GM19395 (cell line): ENCODE results near the gene NEU2.
A peak's percentile ranks its signal among the peaks of the same experiment; 100 is the strongest.
"Not testable (repeated sequence)": the region's sequence is repeated elsewhere in the genome, so short reads cannot be mapped to it uniquely, and the experiment has no call there.

Experiments used
- ATAC-seq: cut with Tn5 transposase; IDR thresholded peaks from one replicate; pipeline ENCODE4 v1.9.1; 2021; ENCODE audit warnings: mild to moderate bottlenecking, moderate library complexity; ENCODE audit not compliant: unreplicated experiment

The NEU2 gene

DNA sequence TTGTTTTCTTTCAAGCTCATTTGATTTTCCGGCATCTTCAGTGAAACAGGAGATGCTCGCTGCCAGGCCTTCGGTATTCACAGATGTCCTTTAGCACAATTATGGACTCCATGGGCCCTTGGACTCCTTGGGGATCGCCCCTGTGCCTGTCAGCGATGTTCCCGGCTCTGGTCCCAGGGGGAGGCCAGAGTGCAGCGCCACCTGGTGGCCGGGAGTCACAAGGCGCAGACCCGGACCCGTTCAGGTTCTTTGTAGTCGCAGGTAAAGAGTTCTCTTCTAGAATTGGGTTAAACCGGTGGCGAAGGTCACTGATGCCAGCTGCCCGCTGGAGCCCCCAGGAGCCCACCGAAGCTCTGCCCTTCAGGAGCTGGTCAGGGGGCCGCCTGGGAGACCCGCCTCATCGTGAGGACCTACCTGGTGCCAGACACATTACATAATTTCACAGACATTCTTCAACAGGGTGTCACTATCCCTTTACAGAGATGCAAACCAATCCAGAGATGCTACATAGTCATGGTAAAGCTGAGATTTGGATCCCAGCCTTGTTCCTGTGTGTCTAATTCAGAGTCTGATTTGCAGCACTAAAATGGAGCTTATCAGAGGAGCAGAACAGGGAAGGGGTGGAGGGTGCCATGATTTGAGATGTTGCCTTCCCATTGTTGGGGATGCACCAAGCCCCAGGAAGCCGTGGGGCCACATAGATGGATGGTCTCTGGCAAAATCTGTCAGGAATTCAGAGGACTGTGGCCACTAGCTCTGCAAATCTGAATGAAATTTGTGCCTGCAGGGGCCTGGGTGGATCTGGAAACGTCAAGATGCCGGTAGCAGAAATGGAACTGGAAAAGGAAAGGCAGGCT, 21.7 kb downstream of the NEU2 start:
- ATAC-seq, result no peak

- no peak for ATAC-seq
Observed at GRCh38 chr2:233055362-233055761, 22.9 kb downstream of the NEU2 start.

DNA sequence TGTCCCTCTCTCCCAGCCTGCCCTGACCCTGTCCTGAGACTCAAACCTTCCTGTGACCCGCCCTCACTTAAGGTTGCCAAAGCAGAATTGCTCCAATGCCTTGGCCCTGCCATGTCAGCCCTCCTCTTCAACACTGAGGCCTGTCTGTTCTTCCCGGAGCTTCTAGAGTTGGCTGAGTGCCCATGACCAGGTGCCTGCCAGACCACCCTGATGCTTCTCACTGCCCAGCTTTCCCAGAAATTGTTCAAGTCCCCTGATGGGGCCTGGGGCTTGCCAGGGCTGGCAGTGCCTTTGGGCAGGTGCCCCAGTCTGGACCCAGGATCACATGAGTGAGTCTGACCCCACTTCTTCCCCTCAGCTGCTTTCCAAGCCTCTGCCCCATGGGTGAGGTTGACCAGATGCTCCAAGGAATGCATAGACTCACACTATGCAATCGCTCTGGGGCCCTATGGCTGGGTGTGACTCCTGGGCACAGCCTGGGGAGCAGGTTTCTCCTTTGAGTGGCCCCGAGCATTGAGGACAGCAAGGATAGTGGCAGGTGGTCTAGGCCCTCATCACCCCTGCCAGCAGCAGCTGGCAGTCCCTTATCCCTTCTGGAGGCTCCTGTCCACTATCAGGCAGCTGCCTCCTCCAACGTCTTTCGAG, 24.6 kb downstream of the NEU2 start:
- ATAC-seq, result no peak

- no peak for ATAC-seq
Observed at GRCh38 chr2:233058717-233059546, 26.5 kb downstream of the NEU2 start.

GRCh38 chr2:233059547-233059796, 27.0 kb downstream of the NEU2 start:
- no peak for ATAC-seq

GRCh38 chr2:233059797-233060500, 27.5 kb downstream of the NEU2 start, which contains the start of gene INPP5D:
TSS of gene INPP5D (plus strand) at chr2:233060342. CDS start at chr2:233060479, 137 bp downstream.
- peak; percentile 49 for ATAC-seq

DNA sequence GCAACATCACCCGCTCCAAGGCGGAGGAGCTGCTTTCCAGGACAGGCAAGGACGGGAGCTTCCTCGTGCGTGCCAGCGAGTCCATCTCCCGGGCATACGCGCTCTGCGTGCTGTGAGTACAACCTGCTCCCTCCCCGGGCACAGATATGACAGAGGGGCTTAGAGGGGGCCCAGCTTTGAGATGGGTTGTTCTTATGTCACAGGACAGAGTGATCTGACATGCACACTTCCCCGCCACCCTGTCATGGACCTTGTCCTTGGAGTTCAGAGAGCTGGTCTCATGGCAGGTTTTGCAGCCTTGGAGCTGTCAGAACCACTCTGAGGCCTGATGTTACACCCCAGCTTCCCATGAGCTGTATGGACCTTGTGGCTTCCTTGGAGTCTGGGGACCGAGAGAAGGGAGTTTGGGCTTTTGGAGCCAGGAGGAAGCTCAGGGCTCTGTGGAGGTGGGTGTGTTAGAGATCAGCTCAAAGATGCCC, 28.1 kb downstream of the NEU2 start:
- peak; percentile 2 for ATAC-seq

GRCh38 chr2:233060980-233061590, 28.6 kb downstream of the NEU2 start:
- ATAC-seq, result peak; percentile 21

- ATAC-seq, result peak; percentile 40
Observed at GRCh38 chr2:233061591-233062450, 29.3 kb downstream of the NEU2 start.

DNA sequence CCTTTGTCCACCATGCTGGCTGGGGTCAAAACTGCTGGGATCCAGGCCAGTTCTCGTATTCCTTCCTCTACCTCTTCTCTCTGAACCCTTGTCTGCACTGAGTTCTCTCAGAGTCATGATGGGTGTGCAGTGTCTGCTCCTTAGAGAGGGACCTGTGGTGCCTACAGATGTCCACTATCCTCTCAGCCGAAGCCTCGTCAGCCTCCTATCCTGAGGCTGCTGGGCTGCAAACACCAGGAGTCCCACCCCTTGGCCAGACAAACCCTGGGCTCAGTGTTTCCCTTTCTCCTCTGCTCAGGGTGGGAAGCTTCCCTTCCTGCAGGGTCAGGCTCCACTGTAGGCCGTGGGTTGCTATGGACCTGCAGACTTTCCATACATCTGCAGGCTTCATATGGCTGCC, 30.0 kb downstream of the NEU2 start:
- no peak for ATAC-seq

DNA sequence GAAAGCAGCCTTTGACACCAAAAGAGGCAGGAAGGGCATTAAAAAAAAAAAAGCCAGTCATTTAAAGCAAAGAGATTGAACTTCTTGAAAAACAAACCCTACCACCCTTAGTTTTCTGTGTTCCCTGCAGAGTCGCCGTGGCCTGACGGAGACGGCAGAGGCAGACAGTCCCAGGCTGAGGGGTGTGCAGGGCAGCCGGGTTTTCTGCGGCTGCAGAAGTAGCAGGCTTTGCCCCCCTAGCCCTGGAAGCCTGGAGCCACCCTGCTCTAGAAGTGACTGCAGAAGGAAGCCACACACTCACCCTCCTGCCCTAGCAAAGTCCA, 30.4 kb downstream of the NEU2 start:
- no peak for ATAC-seq

DNA sequence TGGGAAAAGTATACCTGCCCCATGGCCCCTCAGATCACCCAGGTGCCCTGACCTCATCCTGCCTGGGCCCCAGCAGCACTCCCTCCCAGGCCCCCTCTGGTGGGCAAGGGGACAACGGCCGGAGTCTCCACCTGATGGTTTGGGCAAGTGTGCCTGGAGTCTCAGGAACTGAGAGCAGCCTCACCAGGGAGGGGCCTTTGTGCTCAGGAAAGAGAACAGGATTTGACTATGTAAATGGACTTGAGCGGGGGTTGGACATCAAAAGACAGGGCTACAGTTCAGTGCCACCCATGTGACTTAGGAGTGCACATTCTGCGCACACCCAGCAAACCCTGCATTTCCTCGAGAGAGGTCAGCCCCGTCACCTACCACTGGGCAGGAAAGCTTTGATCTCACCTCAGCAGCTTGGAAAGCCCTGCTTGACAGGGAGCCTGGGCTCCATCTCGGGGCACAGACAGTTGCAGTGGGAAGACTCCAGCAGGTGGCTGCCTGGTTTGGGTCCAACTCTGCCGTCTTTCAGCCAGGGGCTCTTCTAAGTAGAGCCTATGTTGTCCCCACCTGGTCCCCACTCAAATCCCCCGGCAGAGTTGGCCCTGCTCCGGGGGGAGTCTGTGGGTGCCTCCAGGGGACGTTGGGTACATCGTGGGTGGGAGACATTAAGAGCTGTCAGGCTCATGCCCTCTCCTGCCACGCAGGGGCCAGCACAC, 30.9 kb downstream of the NEU2 start:
- peak; percentile 45 for ATAC-seq

- no peak for ATAC-seq
Observed at GRCh38 chr2:233063976-233064411, 31.5 kb downstream of the NEU2 start.

DNA sequence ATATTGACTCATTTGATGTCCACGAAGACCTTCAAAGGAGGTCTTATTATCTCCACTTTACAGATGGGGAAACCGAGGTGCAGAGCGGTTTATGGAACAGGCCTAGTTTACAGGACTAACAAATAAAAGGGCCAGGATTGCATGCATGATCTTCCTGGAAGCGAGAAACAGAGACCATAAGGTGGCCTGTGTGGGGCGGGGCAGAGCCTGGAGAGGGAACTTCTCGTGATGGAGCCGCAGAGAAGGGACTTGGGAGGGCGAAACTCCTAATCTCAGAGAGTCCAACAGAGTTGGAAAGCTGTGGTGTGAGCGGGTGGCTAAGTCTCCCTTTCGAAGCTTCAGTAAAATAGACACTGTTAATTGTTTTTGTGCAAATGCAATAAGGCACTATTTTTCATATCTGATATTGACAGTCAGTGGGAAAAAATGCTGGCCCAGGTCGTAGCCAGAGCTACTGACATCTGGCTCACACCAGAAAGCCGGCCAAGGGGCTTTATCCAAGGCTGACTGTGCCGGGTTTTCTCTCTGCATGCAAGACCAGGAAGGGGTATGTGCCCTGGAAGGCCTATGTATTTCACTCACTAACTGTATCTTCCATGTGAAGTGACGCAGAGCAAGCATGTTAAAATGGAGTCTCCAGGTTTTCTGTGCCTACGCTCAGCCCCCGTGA, 32.2 kb downstream of the NEU2 start:
- no peak for ATAC-seq

- ATAC-seq, result not testable (repeated sequence)
Observed at GRCh38 chr2:233065200-233065589, 32.7 kb downstream of the NEU2 start.

GRCh38 chr2:233065954-233066470, 33.5 kb downstream of the NEU2 start:
- no peak for ATAC-seq

- ATAC-seq, result no peak
Observed at GRCh38 chr2:233068762-233069418, 36.4 kb downstream of the NEU2 start.

DNA sequence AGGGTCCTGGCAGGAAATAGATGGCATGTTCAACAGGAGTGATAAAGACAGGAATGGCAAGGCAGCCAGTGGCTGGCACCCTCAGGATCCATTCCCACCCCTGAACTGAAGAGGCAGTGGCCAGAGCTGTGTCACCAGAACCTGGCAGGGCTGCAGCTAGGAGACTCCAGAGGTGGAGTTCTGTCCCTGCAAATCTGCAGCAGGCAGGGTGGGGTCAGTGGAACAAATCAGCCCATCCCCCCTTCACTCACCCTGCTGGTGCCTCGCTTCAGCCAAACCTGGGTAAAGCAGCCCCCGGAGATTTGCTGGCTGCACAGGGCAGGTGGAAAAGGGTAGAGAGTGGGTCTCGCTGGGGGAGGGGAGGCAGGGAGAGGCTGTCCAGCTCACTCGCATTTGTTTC, 40.4 kb downstream of the NEU2 start:
- no peak for ATAC-seq
